Pulmonary artery endothelial cell (primary cell): ENCODE measurements around the gene CCNL1. TPM values are rescaled to one million over a fixed set of nuclear protein-coding genes. Genes with fewer than 3 reads are reported as not detected.
"Not testable (repeated sequence)": the region's sequence is repeated elsewhere in the genome, so short reads cannot be mapped to it uniquely, and the experiment has no call there.

Experiments
- DNase-seq: peaks from one replicate; pipeline ENCODE4 v3.0.0-alpha.2; 2011; ENCODE audit warnings: low read depth, low spot score
- total RNA-seq: library from RNA; depleted of rRNA; stranded (reverse); fragments of >200 nt; gene quantifications from 2 replicates; pipeline ENCODE4 v1.2.3, GENCODE V29; 2014

Gene CCNL1
- total RNA-seq, 1 donor from 2014 or later = 95.1 TPM

DNA sequence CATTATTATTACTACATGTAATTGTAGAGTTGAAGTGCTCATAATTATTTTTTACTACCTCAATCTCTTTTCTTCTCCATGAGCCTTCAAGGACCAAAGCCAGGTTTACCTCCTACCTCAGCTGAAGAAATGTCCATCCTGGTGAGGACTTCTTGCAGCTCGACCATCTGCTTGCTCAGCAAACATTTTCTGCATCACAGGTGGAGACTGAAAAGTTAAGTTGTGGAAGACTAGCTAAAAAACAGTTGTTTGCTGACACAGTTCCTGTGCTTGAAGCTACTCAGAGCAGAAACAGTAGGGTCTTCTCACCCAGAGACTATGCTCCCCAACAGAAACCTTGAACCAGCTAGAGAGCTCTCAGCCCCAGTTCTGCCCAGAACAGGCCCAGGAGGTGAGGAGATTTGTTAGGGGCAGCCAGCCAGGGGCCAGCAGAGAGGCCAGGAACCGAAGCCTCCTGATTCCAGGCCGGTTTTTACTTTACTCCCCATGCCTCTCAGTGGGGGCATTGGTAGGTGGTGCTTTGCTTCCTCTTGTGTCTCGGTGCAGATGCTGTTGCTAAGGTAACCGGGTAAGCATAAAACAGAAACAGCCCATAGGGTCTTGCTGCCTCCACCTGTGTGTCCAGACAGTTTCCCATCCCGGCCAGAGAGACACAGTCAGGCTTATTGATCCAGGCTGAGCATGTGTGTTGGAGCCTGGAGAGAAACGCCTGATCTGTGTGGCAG is 54.9 kb downstream of the CCNL1 start:
- DNase-seq = no peak

- no peak for DNase-seq
These were observed 55.4 kb downstream of the CCNL1 start for GRCh38 chr3:157104521-157104920.

- no peak for DNase-seq
These were observed 56.1 kb downstream of the CCNL1 start for GRCh38 chr3:157103860-157104259.

DNA sequence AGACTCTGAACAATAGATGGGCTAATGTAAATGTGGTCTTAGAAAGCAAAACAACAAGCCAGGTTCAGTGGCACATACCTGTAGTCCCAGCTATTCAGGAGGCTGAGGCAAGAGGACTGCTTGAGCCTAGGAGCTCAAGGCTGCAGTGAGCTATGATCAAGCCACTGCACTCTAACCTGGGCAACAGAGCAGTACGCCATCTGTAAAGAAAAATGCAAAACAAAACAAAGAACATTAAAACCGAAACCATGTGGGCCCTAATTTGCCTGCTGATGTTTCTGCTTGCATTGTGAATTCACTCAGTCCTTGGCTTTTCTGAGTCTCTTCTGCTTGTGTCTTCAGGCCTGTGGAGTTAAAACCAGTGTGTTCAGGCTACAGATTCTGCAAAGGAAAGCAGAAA is 56.7 kb downstream of the CCNL1 start:
- DNase-seq = no peak

- DNase-seq = not testable (repeated sequence)
These were observed 57.4 kb downstream of the CCNL1 start for GRCh38 chr3:157102595-157102994.

DNA sequence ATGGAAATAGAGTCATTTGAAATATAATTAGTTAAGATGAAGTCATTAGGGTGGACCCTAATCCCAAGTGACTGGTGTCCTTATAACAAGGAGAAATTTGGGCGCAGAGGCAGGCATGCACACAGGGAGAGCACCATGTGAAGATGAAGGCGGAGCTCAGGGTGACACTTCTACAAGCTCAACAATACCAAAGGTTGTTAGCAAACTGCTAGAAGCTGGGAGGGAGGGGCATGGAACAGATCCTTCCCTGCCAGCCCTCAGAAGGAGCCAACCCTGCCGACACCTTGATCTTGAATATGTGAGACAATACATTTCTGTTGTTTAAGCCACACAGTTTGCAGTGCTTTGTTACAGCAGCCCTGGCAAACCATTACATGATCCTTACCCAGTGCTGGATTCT is 57.8 kb downstream of the CCNL1 start:
- DNase-seq = no peak

DNA sequence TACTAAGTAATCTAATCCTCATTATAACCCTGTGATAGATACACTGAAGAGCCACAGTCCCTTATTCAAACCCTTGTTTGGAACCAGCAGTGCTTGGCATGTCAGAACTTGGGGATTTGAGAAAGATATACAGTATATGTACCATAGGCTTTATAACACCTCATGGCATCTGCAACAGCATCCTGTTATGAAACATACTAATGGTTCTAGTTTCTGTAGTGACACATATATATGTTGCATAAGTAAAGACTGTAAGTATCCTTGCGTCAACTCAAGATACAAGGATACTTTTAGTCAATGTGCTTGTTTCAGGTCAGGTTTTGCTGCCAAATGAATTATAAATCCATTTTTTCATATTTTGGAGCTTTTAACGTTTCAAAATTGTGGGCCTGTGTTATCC is 58.5 kb downstream of the CCNL1 start:
- no peak for DNase-seq

DNA sequence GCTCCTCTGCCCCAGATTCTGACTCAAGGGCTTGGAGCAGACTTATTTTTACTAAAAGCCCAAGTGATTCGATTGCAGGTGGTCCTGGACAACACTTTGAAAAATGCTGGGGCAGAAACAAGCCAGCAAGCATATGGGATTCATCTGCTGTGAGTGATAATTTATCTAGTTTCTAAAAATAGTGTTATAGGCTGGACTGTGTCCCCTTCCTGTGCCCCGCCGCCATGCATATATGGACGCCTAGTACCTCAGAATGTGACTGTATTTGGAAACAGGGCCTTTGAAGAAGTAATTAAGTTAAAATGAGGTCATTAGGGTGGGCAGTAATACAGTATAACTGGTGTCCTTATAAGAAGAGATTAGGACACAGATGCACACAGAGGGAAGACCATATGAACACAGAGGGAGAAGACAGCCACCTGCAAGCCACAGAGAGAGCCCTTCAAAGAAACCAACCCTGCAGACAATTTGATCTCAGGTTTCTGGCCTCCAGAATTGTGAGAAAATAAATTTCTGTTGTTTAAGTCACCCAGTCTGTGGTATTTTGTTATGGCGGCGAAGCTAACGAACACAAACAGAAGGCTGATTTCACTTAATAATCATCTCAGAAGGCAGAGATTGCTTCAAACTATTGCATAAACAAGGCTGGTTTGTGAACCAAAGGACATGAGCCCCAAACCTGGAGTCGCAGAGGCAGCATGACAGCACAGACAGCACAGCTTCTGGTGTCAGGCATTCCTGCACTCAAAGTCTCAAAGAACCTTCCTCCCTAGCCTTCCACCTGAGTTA is 59.1 kb downstream of the CCNL1 start:
- no peak for DNase-seq

GRCh38 chr3:157100096-157100477 is 59.9 kb downstream of the CCNL1 start:
- DNase-seq = no peak

- no peak for DNase-seq
These were observed 60.4 kb downstream of the CCNL1 start for GRCh38 chr3:157099326-157100095.

DNA sequence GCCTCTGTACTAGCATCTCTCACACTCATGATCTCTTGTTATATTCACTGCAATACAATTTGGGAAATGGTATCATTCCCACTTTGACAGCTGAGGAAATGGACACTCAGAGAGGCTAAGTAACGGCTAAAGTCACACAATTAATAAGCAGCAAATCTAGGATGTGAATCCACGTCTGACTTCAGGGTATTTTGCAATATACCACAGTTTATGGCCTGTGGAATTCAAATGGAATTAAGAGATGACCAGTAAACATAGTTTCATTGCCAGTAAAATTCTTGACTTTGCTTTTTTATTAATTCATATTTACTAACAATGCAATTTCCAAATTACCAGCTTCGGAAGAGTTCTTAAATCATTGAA is 61.1 kb downstream of the CCNL1 start:
- DNase-seq = no peak

- no peak for DNase-seq
These were observed 61.7 kb downstream of the CCNL1 start for GRCh38 chr3:157098121-157098822.
